ENCODE data around the gene RFX7.
"Not testable (repeated sequence)": the region's sequence is repeated elsewhere in the genome, so short reads cannot be mapped to it uniquely, and the experiment has no call there.

Gene RFX7

DNA sequence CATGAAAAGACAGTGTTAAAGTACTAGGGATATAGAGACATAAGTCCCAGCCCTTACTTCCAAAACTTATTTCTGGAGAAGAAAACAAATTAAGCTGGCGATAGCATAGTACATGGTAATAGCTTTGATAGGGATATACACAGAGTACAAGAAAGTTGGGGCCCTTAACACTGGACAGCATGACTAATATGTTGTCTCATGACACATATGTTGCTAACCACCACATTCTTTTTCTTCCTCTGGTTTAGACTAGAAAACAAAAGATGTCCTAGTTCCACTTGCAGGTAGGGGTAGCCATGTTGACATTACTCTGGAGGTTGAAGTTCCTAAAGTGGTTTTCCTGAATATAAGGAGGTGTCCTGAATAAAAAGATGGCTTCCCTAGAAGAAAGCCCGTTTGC, 75.3 kb downstream of the RFX7 start:
- TF ChIP-seq, protein P1, sequence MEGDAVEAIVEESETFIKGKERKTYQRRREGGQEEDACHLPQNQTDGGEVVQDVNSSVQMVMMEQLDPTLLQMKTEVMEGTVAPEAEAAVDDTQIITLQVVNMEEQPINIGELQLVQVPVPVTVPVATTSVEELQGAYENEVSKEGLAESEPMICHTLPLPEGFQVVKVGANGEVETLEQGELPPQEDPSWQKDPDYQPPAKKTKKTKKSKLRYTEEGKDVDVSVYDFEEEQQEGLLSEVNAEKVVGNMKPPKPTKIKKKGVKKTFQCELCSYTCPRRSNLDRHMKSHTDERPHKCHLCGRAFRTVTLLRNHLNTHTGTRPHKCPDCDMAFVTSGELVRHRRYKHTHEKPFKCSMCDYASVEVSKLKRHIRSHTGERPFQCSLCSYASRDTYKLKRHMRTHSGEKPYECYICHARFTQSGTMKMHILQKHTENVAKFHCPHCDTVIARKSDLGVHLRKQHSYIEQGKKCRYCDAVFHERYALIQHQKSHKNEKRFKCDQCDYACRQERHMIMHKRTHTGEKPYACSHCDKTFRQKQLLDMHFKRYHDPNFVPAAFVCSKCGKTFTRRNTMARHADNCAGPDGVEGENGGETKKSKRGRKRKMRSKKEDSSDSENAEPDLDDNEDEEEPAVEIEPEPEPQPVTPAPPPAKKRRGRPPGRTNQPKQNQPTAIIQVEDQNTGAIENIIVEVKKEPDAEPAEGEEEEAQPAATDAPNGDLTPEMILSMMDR (IDR thresholded peaks at IDR 0.05; ENCODE audit: control insufficient read depth, extremely low read depth, insufficient read depth), result no peak
- no peak for DNase-seq (ENCODE audit: low read depth)
- H3K4me3 ChIP-seq (ENCODE audit: low read depth, low read length), result no peak overlapping the region

DNA sequence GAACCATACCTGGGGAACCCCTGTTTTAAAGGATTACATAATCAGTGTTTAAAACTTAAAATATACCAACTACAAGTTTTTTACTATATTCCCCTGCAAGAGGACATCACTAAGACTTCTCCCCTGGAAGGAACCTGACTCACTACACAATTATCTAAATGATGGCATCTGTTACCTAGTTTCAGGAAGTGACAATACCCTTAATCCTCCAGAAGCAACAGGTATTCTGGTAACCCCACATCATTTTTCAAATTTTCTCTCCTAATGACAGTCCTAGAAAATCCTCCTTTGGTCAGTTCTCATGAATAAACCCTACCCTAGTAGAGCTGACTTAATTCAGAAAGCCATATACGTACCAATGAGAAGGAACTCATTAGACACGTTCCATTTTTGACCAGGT, 78.4 kb downstream of the RFX7 start:
- no peak overlapping the region for H3K4me3 ChIP-seq (ENCODE audit: low read depth, low read length)
- TF ChIP-seq, protein P1 (IDR thresholded peaks at IDR 0.05; ENCODE audit: control insufficient read depth, extremely low read depth, insufficient read depth), result no peak
- DNase-seq (ENCODE audit: low read depth), result no peak

DNA sequence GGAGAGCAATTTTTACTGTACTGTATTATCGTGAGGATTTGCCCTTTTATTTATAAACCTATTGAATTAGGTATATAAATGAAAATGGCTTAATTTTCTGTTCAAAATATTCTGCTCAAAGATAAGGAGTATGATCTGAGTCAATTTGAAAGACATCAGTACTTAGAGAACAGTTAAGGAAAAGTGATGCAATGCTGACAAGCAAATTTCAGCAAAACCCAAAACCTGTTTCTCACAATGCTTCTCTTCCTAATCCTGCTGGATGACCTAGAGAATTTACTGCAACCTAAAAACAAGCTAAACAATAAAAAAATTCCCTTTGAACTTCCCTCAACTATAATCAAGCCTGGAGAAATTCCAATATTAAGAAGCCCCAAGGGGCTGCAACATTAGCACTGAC, 82.7 kb downstream of the RFX7 start:
- TF ChIP-seq, protein P1 (IDR thresholded peaks at IDR 0.05; ENCODE audit: control insufficient read depth, extremely low read depth, insufficient read depth), result no peak
- DNase-seq (ENCODE audit: low read depth), result no peak
- H3K4me3 ChIP-seq (ENCODE audit: low read depth, low read length), result no peak overlapping the region

DNA sequence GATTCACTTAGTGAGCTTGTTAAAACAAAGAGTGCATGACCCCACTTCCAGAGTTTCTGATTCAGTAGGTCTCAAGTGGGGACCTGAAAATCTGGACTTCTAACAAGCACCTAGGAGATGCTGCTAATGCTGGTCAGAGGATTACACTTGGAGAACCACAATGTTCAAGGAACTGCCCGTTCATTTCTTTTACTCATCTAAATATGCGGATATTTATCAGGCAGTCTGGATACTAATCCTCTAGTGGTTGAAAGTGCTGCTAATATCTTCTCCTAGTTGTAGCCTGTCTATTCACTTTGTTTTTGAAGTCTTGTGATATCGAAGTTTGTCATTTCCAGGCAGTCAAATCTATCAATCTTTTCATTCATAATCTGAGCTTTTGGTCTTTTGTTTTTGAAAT, 86.8 kb downstream of the RFX7 start:
- TF ChIP-seq, protein P1 (IDR thresholded peaks at IDR 0.05; ENCODE audit: control insufficient read depth, extremely low read depth, insufficient read depth), result no peak
- DNase-seq (ENCODE audit: low read depth), result no peak
- no peak overlapping the region for H3K4me3 ChIP-seq (ENCODE audit: low read depth, low read length)

DNA sequence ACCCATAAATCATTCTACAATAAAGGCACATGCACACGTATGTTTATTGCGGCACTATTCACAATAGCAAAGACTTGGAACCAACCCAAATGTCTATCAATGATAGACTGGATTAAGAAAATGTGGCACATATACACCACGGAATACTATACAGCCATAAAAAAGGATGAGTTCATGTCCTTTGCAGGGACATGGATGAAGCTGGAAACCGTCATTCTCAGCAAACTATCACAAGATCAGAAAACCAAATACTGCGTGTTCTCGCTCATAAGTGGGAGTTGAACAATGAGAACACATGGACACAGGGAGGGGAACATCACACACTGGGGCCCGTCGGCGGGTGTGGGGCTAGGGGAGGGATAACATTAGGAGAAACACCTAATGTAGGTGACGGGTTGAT, 88.4 kb downstream of the RFX7 start:
- H3K4me3 ChIP-seq (ENCODE audit: low read depth, low read length); DNase-seq (ENCODE audit: low read depth): not testable (repeated sequence)

DNA sequence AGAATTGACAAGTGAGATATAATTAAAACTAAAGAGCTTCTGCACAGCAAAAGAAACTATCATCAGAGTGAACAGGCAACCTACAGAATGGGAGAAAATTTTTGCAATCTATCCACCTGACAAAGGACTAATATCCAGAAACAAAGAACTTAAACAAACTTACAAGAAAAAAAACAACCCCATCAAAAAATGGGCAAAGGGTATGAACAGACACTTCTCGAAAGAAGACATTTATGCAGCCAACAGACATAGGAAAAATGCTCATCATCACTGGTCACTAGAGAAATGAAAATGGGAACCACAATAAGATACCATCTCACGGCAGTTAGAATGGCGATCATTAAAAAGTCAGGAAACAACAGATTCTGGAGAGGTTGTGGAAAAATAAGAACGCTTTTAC, 88.9 kb downstream of the RFX7 start:
- H3K4me3 ChIP-seq (ENCODE audit: low read depth, low read length); DNase-seq (ENCODE audit: low read depth): not testable (repeated sequence)

DNA sequence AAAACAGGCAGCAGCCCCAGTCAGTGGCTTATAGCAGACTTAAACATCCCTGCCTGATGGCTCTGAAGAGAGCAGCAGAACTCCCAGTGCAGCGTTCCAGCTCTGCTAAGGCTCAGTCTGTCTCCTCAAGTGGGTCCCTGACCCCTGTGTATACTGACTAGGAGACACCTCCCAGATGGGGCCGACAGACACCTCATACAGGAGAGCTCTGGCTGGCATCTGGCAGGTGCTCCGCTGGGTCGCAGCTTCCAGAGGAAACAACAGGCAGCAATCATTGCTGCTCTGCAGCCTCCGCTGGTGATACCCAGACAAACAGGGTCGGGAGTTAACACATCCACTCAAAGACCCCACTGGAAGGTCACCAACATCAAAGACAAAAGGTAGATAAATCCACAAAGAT, 93.5 kb downstream of the RFX7 start:
- H3K4me3 ChIP-seq (ENCODE audit: low read depth, low read length), result no peak overlapping the region
- TF ChIP-seq, protein P1 (IDR thresholded peaks at IDR 0.05; ENCODE audit: control insufficient read depth, extremely low read depth, insufficient read depth), result no peak
- DNase-seq (ENCODE audit: low read depth), result no peak

DNA sequence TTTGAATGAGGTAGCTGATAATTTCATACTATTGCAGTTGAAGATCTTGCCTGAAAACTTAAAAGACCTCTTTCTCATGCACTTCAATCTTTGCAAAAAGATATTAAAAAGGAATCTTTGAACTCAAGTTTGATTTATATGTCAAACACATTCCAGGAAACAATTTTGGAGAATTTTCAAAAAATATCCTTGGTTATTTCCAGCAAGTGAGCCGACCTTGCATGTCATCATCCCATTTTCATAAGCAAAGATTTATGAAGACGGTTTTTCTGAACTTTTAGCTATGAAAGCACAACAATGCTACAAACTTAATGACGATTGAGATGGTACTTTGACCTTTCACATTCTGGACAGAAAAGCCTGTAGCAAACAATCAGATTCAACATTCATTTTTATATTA, 95.6 kb downstream of the RFX7 start:
- no peak overlapping the region for H3K4me3 ChIP-seq (ENCODE audit: low read depth, low read length)
- TF ChIP-seq, protein P1 (IDR thresholded peaks at IDR 0.05; ENCODE audit: control insufficient read depth, extremely low read depth, insufficient read depth), result no peak
- DNase-seq (ENCODE audit: low read depth), result no peak

Data from LNCaP clone FGC (cell line).